Testis (tissue), 2 donors: ENCODE measurements around the gene CBFA2T2.

Source experiments
- CTCF ChIP-seq, 3 experiments: fragments of 450-650 bp in 2 of 3; fragments of 200-600 bp in 1 of 3; sonication (generic) in 1 of 3; IDR thresholded peaks; one replicate each; pipeline ENCODE4 v1.5.1; 2016 to 2019; ENCODE audit warnings: antibody characterized with exemption in 3 of 3, mild to moderate bottlenecking in 2 of 3, moderate library complexity in 1 of 3
- POLR2A ChIP-seq: fragments of 450-650 bp; IDR thresholded peaks from one replicate; pipeline ENCODE4 v1.6.1; 2017; ENCODE audit warnings: antibody characterized with exemption, mild to moderate bottlenecking, moderate library complexity

- no peak for TF ChIP-seq CTCF (IDR thresholded peaks at IDR 0.05)
- TF ChIP-seq POLR2A = no peak
Measured at GRCh38 chr20:33466303-33466646, 23.6 kb upstream of the CBFA2T2 start.
